CD4-positive, alpha-beta T cell treated with Interleukin-4 for 1 hour (primary cell): ENCODE measurements around the gene METTL16.
"Not testable (repeated sequence)": the region's sequence is repeated elsewhere in the genome, so short reads cannot be mapped to it uniquely, and the experiment has no call there.

ENCODE experiments used
- DNase-seq, 2 donors: peaks; one replicate each; pipeline ENCODE4 v3.0.0-alpha.2; 2020 to 2022

METTL16 gene

DNA sequence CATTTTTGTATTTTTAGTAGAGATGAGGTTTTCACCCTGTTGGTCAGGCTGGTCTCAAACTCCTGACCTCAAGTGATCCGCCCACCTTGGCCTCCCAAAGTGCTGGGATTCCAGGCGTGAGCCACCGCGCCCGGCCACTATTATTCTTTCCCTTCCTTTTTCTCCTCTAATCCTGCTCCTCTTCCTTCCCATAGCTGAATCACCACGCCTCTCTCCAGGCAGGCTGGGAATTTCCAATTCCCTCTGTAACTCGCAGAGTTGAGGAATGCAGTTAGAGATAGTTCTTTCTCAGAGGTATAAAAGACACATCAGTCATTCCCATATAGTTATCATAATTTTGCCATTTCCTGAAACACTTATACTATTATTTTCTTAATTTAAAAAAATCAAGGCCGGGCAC is 11.2 kb downstream of the METTL16 start:
- DNase-seq, result no peak

DNA sequence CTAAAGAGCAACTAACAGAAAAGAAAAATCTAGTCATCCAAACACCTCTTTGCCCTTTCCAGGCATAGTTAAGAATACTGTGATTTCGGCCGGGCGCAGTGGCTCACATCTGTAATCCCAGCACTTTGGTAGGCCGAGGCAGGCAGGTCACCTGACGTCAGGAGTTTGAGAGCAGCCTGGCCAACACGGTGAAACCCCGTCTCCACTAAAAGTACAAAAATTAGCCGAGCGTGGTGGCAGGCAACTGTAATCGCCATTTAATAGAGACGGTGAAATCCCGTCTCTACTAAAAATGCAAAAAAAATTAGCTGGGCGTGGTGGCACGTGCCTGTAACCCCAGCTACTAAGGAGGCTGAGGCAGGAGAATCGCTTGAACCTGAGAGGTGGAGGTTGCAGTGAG is 22.4 kb downstream of the METTL16 start:
- DNase-seq, result not testable (repeated sequence)

DNA sequence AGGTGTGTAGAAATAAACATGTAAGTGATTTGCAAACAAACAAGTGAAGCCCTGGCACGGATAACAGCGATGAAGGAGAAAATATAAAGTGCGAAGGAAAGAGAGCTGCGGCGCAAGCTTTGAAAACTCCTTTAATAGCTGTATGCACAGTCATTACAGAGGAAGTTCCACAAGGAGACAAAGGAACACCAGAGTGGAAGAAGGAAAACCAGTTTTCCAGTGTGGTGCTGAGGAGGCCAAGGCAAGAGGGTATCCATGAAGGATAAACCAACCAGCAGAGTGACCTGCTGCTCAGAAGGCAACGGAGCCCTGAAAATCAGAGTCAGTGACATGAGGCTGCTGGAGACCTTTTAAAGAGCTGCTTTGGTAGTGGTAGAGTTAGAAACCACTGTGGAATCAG is 24.4 kb downstream of the METTL16 start:
- no peak for DNase-seq

DNA sequence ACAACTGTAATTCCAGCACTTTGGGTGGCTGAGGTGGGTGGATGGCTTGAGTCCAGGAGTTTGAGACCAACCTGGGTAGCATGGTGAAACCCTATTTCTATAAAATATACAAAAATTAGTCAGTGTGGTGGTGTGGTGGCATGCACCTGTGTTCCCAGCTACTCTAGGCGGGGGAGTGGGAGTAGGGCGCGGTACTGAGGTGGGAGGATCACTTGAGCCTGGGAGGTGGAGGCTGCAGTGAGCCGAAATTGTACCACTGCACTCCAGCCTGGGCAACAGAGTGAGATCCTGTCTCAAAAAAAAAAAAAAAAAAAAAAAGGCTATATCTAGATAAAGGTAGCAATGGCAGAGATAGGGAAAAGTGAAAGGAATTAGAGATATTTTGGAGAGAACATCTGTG is 25.0 kb downstream of the METTL16 start:
- DNase-seq, result not testable (repeated sequence)

DNA sequence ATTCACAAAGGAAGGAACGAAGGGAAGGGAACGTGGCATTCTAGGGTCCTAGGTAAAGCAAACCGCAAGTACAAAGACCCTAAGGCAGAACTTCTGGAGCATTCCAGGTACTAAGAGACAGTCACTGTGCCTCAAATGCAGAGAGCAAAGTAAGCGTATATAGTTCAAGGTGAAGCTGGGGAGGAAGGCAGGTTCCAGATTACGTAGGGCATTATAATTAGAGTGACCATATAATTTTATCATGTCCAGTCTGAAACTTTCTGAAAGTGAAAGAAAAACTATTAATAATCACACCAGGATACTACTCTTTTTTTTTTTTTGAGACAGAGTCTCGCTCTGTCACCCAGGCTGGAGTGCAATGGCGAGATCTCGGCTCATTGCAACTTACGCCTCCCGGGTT is 25.7 kb downstream of the METTL16 start:
- DNase-seq, result no peak

DNA sequence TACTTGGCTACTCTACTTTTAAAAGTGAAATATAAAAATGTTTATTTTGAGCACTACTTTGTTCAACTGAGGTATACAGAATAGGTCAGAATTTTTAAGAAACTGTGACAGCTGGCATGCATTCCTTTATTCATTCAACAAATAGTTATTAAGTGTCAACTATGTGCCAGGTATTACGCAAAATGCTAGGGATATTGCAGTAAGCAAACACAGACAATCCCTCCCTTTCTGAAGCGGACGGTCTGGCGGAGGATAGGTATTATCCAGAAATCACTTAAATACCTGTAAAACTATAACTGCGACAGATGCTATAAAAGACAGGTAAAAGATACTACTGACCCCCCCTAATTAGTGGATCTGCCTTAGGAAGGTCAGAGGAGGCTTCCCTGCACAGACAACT is 26.1 kb downstream of the METTL16 start:
- no peak for DNase-seq

DNA sequence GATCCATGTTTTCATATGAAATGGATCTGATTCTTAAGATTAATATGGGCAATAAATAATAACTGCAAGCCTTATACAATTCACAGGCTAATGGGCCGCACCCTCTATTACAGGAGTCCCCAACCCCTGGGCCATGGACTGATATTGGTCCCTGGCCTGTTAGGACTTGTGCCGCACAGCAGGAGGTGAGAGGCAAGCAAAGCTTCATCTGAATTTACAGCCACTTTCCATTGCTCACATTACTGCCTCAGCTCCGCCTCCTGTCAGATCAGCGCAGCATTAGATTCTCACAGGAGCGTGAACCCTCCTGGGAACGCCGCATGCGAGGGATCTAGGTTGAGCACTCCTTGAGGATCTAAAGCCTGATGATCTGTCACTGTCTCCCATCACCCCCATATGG is 26.8 kb downstream of the METTL16 start:
- DNase-seq, result no peak

DNA sequence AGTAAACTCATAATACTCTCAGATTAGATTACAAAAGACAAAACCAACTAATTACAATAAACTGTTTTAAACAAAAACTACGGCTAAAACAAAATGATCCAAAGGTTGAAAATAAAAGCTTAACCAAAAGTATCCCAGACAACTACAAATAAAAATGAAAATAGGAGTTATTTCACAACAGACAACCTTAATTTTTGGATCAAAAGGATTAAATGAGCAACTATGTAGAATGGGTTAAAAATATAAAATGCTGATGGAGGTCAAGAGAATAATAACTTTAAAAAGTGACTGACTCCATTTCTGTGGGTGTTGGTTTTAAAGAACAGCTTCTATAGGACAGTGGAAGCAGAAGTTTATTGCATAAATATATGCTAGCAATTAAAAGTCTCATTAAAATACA is 28.6 kb downstream of the METTL16 start:
- DNase-seq, result no peak

DNA sequence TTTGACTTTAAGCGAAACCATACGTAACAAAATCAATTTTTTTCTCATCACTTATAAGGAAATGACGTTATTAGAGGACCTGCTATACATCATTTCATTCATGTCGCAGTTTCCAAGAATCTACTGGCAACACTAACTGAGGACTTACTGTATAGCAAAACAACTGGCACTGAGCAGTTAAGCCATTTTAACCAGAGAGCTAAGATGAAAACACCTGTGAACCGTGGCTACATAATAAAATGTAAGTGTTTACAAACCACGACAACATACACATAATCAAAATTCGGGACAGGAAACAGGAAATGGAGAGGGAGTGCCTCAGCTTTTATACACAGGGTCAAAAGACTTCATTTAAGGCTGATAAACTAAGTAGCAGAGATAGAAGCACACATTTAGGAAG is 29.5 kb downstream of the METTL16 start:
- DNase-seq, result peak in 1 of 2 donors; percentile 62

DNA sequence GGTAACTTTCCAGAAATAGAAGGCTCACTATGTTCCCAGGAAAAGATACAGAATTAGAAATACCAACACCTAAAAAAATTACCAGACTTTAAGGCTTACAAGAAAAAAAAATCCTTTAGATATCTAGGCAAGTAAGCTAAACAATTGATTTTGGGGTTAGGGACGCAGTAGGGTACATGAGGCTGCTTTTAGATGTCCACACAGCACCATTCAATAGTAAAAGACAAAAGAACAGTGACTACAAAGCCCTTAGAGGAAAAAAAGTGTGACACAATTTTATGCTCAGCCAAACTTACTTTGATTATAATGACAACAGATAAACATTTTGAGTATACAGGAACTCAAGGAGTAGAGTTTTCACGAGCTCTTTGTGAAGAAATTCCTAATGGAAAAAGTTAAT is 29.9 kb downstream of the METTL16 start:
- DNase-seq, result no peak

DNA sequence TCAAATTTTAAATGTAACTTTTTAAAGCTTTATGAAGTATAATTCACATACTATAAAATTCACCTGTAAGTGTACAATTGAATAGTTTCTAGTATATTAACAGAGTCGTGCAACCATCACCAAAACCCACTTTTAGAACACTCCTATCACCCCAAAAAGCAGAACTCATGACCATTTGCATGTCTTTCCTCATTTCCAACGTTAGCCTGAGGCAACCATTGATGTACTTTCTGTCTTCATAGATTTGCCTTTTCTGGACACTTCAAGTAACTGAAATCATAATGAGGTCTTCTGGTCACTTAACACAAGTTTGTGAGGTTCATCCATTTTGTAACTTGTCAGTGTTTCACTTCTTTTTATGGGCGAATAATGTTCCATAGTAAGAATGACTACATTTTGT is 33.2 kb downstream of the METTL16 start:
- no peak for DNase-seq

DNA sequence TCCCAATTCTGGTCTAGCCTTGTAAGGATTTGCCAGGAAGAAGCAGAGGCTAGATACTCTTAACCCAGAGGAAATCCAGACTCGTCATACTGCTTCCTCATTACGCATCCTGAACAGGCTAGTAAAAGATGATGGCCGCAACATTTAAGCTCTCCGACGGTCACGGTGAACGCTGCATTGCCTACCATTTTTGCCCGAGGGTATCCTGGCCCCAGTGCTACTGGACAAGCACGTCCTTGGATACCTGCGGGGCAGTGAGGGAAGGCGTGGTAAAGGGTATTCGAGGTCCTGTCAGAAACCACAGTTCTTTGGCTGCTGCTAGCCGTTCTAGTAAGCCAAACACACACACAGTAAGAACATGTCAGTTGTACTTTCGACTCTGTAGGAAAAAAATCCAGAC is 36.6 kb downstream of the METTL16 start:
- no peak for DNase-seq

DNA sequence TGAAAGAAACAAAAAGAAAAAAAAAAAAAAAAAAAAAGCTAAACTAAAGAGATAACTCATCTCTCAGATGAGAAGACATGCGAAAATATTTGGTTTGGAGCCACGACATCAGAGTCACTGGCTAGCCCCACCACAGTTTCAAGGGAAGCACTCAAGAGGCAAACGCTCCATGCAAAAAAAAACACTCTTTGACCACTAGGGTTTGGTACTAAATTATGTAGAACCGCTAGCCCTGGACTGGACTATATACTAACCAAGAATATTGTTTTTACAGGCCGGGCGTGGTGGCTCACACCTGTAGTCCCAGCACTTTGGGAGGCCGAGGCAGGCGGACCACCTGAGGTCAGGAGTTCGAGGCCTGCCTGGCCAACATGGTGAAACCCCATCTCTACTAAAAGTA is 37.3 kb downstream of the METTL16 start:
- no peak for DNase-seq

DNA sequence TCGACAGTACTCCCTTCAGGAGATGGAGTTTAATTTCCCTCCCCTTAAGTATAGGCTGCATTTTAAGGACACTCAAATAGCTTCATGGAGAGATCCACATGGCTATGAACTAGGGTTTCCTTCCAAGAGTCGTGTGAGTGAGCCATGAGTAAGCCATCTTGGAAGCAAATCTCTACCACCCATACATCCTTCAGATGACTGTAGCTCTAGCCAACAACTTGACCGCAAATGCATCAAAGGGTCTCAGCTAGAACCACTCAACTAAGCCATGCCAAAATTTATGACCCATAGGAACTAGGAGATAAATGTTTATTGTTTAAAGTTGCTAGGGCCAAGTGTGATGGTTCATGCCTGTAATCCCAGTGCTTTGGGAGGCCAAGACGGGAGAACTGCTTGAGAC is 43.4 kb downstream of the METTL16 start:
- DNase-seq, result no peak

DNA sequence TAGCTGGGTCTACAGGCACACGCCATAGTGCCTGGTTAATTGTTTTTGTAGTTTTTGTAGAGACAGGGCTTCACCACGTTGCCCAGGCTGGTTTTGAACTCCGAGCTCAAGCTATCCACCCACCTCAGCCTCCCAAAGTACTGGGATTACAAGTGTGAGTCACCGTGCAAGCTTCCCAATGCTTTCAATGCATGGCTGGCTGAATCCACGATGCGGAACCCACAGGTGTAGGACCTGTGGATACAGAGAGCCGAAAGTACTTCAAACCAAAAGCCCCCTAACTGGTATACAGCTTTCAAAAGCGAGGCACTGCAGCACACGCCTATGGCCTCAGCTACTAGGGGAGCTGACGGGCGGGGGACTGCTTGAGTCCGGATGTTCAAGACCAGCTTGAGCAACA is 44.8 kb downstream of the METTL16 start:
- DNase-seq, result no peak

DNA sequence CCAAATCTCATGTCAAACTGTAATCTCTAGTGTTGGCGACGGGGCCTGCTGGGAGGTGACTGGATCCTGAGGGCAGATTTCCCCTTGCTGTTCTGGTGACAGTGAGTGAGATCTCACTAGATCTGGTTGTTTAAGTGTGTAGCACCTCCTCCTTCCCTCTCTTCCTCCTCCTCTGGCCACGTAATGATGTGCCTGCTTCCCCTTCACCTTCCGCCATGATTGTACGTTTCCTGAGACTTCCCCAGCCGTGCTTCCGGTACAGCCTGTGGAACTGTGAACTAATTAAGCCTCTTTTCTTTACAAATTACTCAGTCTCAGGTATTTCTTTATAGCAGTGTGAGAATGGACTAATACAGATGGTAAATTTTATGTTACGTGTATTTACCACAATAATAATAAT is 49.2 kb downstream of the METTL16 start:
- no peak for DNase-seq

DNA sequence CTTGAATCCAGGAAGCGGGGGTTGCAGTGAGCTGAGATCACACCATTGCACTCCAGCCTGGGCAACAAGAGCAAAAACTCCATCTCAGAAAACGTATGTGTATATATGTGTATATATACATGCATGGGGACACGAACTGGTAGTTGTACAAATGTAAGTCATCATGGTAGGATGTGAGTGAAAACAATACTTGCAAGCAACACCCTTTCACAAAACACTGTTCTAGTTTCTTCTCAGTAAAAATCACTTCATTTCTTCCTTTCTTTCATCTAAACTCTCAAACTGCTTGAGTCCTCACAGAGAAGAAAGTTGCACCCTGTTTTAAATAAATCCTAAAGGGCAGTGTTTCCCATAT is 51.8 kb downstream of the METTL16 start:
- no peak for DNase-seq

DNA sequence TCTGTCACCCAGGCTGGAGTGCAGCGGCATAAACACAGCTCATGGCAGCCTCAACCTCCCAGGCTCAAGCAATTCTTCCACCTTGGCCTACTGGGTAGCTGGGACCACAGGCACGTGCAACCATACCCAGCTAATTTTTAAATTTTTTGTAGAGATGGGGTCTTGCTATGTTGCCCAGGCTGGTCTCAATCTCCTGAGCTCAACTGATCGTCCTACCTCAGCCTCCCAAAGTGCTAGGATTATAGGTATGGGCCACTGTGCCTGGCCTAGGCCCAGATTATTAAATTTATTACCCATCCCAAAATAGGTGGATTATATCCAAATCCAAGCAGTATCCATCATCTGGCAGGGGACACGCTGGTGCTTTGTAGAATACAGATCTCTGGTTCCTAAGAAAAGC is 53.8 kb downstream of the METTL16 start:
- DNase-seq, result no peak

DNA sequence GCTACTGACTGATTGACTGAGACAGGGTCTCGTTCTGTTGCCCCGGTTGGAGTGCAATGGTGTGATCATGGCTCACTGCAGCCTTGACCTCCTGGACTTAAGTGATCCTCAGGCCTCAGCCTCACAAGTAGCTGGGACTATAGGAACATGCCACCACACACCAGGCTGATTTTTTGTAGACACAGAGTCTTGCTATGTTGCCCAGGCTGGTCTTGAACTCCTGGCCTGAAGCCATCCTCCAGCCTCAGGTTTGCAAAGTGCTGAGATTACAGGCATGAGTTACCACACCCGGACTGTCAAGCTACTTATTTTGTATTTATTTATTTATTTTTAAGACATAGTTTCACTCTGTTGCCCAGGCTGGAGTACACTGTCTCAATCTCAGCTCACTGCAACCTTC is 55.2 kb downstream of the METTL16 start:
- DNase-seq, result no peak

DNA sequence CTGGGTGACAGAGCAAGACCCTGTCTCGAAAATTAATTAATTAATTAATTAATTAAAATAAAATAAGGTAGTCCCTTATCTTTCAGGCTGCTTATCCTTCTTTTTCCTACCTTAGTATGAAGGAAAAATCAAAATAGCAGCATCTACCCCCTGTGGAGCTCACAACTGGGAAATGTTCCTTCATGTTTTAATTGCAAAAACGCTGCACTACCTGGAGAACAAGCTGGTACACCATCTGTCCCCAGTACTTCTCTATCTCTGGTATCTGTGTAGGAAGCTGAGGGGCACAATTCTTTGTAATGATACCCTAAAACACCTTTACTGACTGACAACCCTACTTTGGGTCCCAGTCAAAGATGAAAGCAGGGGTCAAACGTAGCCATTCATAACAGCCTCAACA is 55.7 kb downstream of the METTL16 start:
- no peak for DNase-seq

DNA sequence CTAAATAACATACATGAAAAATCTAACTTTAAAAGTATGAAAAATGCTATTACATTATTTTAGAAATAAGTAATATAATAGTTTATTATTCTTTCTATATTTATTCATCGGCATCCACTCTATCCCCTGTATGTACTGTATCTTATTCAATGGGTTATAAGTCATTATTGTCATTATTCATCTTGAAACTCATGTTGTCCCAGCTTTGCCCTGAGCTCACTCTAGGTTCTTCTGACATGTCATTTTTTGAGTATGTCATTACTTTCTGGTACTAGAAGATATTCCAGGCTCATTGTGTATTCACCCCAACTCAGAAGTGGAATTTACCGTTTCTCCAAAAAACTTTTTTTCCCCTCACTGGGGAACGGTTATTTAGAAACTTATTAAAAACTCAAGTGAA is 57.8 kb downstream of the METTL16 start:
- DNase-seq, result no peak

DNA sequence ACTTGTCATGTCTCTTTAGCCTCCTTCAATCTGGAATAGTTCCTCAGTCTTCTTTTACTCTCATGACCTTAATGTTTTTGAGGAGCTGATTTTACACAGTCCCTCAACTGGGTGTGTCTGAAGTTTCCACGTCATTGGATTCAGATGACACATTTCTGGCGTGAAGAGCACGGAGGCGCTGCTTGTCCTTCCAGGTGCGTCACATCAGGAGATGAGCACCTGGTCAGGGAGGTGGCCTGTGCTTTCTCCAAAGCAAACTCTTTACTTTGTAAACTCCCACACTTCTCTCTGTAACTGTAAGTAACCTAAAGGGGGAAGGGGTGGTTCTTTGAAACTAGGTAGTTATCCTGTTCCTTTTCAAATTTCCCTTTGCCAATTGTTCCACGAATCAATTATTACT is 58.4 kb downstream of the METTL16 start:
- no peak for DNase-seq

DNA sequence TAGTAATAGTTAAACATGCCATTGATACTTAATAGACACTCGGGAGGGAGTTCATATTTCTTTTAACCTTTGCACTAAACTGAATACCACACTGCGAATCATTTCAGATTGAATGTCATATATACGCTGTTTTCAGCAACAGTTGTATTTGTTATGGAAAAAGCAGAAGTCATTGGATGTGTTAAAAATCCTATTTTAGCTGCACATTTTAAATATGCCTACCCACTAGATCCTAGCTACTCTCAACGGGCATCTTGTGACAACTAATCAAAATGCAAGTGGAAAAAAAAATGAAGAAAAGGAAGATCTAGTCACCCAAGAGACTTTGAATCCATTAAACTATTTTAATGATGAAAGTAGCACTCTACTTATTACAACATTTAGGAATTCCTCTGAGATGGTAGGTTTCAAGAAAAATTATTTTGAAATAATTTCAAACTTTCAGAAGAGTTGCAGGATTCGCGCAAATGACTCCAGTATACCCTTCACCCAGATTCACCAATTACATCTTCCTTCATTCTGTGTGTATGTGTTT is 59.4 kb downstream of the METTL16 start:
- DNase-seq, result no peak

DNA sequence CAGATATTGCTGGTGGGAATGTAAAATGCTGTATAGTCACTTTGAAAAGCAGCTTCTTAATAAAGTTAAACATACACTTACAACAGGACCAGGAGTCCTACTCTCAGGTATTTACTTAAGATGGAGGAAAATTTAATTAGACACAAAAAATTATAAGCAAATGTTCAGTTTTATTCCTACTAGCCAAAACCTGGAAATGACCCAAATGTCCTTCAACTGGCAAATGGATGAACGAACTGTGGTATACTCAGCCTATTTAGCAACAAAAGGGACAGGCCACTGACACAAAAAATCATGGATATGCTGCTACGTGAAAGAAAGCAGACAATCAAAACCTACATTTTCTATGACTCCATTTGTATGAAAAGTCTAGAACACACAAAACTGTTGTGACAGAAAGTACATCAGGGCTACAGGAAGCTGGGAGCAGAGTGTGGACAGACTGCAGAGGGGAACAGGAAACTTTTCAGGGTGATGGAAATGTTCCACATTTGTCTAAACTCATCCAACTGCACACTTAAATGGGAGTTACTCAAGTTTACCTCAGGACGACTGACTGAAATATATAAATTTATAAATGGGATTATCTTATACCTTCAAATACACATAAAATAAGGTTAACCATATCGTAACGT is 61.6 kb downstream of the METTL16 start:
- no peak for DNase-seq

DNA sequence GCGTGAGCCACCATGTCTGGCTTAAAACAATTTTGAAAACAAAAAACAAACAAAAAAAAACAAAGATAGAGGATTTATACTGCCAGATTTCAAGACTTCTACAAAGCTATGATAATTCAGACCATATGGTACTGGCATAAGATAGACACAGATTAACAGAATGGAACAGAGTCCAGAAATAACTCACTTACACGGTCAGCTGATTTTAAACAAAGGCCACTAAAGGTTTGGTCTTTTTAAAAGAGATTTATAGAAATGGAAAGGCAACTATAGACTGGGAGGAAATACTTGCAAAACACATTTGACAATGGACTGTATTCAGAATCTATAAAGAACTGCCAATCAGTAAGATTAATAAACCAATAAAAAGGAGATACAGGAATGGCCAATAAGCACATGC is 62.2 kb downstream of the METTL16 start:
- no peak for DNase-seq

DNA sequence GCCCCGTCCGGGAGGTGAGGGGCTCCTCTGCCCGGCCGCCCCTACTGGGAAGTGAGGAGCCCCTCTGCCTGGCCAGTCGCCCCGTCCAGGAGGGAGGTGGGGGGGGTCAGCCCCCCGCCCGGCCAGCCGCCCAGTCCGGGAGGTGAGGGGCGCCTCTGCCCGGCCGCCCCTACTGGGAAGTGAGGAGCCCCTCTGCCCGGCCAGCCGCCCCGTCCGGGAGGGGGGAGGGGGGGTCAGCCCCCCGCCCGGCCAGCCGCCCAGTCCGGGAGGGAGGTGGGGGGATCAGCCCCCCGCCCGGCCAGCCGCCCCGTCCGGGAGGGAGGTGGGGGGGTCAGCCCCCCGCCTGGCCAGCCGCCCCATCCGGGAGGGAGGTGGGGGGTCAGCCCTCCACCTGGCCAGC is 64.2 kb downstream of the METTL16 start:
- not testable (repeated sequence) for DNase-seq
